Trophoblast cell (in vitro differentiated cells and primary cell): Measurements from ENCODE around the gene TBC1D9B.

Experiments
- DNase-seq, 2 donors: peaks; one replicate each; pipeline ENCODE4 v3.0.0-alpha.2; 2016
- H2AFZ ChIP-seq: 2 replicates; pipeline ENCODE4 v1.6.1; 2013; ENCODE audit warnings: low read length, moderate library complexity, mild to moderate bottlenecking; ENCODE audit not compliant: insufficient read depth, poor library complexity
- H2AK5ac ChIP-seq: 2 replicates; pipeline ENCODE4 v1.6.1; 2013; ENCODE audit warnings: mild to moderate bottlenecking, low read length
- H2BK120ac ChIP-seq: 2 replicates; pipeline ENCODE4 v1.6.1; 2013; ENCODE audit warnings: low read length, mild to moderate bottlenecking, moderate library complexity; ENCODE audit not compliant: insufficient read depth, poor library complexity
- H2BK12ac ChIP-seq: 2 replicates; pipeline ENCODE4 v1.6.1; 2013; ENCODE audit warnings: mild to moderate bottlenecking, low read length, moderate library complexity
- H2BK5ac ChIP-seq: 2 replicates; pipeline ENCODE4 v1.6.1; 2013; ENCODE audit warnings: low read length, low read depth, moderate library complexity, mild to moderate bottlenecking; ENCODE audit not compliant: poor library complexity
- H3K14ac ChIP-seq: 2 replicates; pipeline ENCODE4 v1.6.1; 2013; ENCODE audit warnings: mild to moderate bottlenecking, low read length
- H3K18ac ChIP-seq: 2 replicates; pipeline ENCODE4 v1.6.1; 2013; ENCODE audit warnings: mild to moderate bottlenecking, low read length
- H3K23ac ChIP-seq: 2 replicates; pipeline ENCODE4 v1.6.1; 2013; ENCODE audit warnings: low read length
- H3K27ac ChIP-seq: 2 replicates; pipeline ENCODE4 v1.5.1; 2013; ENCODE audit warnings: low read depth, mild to moderate bottlenecking, inconsistent platforms, low read length, moderate library complexity
- H3K27me3 ChIP-seq: 2 replicates; pipeline ENCODE4 v1.6.1; 2013; ENCODE audit warnings: inconsistent platforms, mild to moderate bottlenecking, low read length, moderate library complexity; ENCODE audit not compliant: insufficient read depth
- H3K36me3 ChIP-seq, 2 experiments: 1 replicate in 1 of 2; 2 replicates in 1 of 2; pipeline ENCODE4 v1.6.1; 2013; ENCODE audit warnings: low read length in 2 of 2, mild to moderate bottlenecking in 2 of 2, moderate library complexity in 1 of 2; ENCODE audit not compliant: insufficient read depth in 2 of 2, control insufficient read depth in 1 of 2
- H3K4ac ChIP-seq: 2 replicates; pipeline ENCODE4 v1.6.1; 2013; ENCODE audit warnings: low read depth, mild to moderate bottlenecking, low read length, moderate library complexity
- H3K4me1 ChIP-seq, 2 experiments: 1 replicate in 1 of 2; 2 replicates in 1 of 2; pipeline ENCODE4 v1.6.1; 2013; ENCODE audit warnings: low read length in 2 of 2, mild to moderate bottlenecking in 2 of 2, moderate library complexity in 1 of 2; ENCODE audit not compliant: insufficient read depth in 2 of 2, control insufficient read depth in 1 of 2
- H3K4me2 ChIP-seq: 2 replicates; pipeline ENCODE4 v1.6.1; 2013; ENCODE audit warnings: inconsistent platforms, mild to moderate bottlenecking, low read length, moderate library complexity
- H3K4me3 ChIP-seq: 2 replicates; pipeline ENCODE4 v1.5.1; 2013; ENCODE audit warnings: mild to moderate bottlenecking, low read depth, low read length, inconsistent platforms
- H3K79me1 ChIP-seq: one replicate; pipeline ENCODE4 v1.6.1; 2013; ENCODE audit warnings: low read length
- H3K79me2 ChIP-seq: 2 replicates; pipeline ENCODE4 v1.6.1; 2013; ENCODE audit warnings: low read length, mild to moderate bottlenecking; ENCODE audit not compliant: control insufficient read depth, insufficient read depth, poor library complexity
- H3K9ac ChIP-seq: 2 replicates; pipeline ENCODE4 v1.6.1; 2013; ENCODE audit warnings: mild to moderate bottlenecking, low read length
- H3K9me3 ChIP-seq: 2 replicates; pipeline ENCODE4 v1.6.1; 2013; ENCODE audit warnings: low read depth, mild to moderate bottlenecking, control low read depth, inconsistent platforms, low read length; ENCODE audit not compliant: insufficient read depth
- H4K12ac ChIP-seq: 2 replicates; pipeline ENCODE4 v1.6.1; 2013; ENCODE audit warnings: low read depth, mild to moderate bottlenecking, low read length, moderate library complexity
- H4K8ac ChIP-seq: 2 replicates; pipeline ENCODE4 v1.6.1; 2013; ENCODE audit warnings: low read depth, mild to moderate bottlenecking, low read length, moderate library complexity
- H4K91ac ChIP-seq: one replicate; pipeline ENCODE4 v1.6.1; 2013; ENCODE audit warnings: low read depth, mild to moderate bottlenecking, low read length, moderate library complexity
- WGBS: extraction: QIAGEN DNeasy Blood & Tissue Kit; methylation state at CpG from one replicate; pipeline ENCODE4 v1.1.7; 2013; ENCODE audit warnings: missing lambda C conversion rate; ENCODE audit not compliant: insufficient read length, insufficient coverage; ENCODE audit errors: extremely low coverage; 5-methylcytosine and 5-hydroxymethylcytosine counted together

The TBC1D9B gene

DNA sequence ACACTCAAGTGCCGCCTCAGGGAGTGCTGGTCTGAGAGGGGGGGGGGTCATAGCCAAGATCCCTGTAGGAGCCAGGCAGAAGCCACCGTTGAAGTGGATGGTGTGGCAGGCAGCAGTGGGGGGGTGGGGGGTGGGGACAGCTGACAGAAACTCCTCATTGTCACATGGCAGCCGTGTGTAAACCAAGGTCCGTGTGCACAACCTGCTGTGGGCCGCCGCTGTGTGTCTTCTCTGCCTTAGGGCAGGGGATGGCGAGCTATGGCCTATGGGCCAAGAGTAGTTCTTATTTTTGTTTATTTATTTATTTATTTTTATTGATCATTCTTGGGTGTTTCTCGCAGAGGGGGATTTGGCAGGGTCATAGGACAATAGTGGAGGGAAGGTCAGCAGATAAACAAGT lies 73.6 kb downstream of the TBC1D9B start:
- H2BK5ac ChIP-seq, result no peak overlapping the region

DNA sequence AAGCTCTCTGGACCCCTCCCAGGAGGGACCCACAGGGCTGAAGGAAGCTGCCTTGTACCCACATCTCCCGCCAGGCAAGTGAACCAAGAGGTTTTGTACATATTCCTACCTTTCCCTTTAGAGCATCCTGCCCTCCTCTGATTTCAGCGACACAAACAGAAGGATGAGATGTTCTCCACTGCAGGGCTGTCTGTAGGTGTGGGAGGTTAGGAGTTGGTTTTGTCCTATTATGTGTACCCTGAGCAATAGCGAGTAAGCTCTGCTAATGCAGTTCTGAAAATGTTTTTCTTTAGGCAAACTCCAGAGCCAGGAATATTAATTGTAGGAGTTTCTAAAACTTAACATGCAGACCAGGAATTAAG lies 74.0 kb downstream of the TBC1D9B start:
- no peak overlapping the region for H3K27ac ChIP-seq
- WGBS, result no CpG with 5 or more reads among the region's 3 CpGs

More for the DNA sequence above, 73.6 kb downstream of the TBC1D9B start:
- Histone ChIP-seq H3K4me3 (no peak overlapping the region), H2AK5ac (no peak overlapping the region), H3K79me1 (no peaks in the 10 kb centered on the region), H3K79me2 (no peaks in the 10 kb centered on the region), H3K27ac (no peak overlapping the region), H2BK120ac (no peak overlapping the region), H3K4me1 (no peaks in the 10 kb centered on the region), H3K18ac (no peak overlapping the region), H3K27me3 (no peaks in the 10 kb centered on the region), H4K8ac (no peak overlapping the region), H3K14ac (no peak overlapping the region), H3K4me2 (no peak overlapping the region), H3K23ac (no peak overlapping the region), H3K9ac (no peak overlapping the region), H3K9me3 (peaks cover 6% of the 10 kb centered on the region), H2BK12ac (no peak overlapping the region), H4K91ac (no peak overlapping the region), H3K4ac (no peak overlapping the region), H4K12ac (no peak overlapping the region), H3K36me3 (peaks cover 66 to 71% of the 10 kb centered on the region in 2 experiments), H2AFZ (no peak overlapping the region)
- DNase-seq, result peak in 1 of 2 donors; percentile 2
- no CpG with 5 or more reads among the region's 8 CpGs for WGBS

DNA sequence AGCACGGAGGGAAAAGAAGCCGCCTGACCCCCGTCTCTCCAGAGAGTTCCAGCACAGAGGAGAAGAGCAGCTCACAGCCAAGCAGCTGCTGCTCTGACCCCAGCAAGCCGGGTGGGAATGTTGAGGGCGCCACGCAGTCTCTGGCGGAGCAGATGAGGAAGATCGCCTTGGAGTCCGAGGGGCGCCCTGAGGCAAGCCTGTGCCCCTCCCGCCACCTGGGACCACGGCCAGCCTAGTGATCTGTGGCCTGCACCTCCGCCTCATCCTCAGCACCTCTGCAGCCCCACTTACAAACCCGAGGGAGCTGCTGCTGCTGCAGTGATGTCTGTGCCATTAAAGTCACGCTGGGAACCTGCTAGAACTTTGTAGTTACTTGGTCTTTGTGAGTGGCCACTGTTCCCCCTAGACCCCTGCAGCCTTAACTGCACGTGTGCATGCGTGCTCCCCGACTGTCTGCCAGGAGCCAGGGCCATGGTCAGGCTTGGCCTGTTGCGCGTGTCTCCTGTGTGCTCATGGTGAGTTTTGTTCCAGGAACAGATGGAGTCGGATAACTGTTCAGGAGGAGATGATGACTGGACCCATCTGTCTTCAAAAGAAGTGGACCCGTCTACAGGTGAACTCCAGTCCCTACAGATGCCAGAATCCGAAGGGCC lies 74.5 kb downstream of the TBC1D9B start:
- Histone ChIP-seq H3K4ac (no peak overlapping the region), H2AK5ac (no peak overlapping the region), H3K9ac (no peak overlapping the region), H3K79me1 (no peaks in the 10 kb centered on the region), H2BK12ac (no peak overlapping the region), H3K27me3 (no peaks in the 10 kb centered on the region), H3K79me2 (no peaks in the 10 kb centered on the region), H3K36me3 (peaks cover 64 to 70% of the 10 kb centered on the region in 2 experiments), H3K4me2 (no peak overlapping the region), H3K4me3 (no peak overlapping the region), H3K23ac (no peak overlapping the region), H2BK5ac (no peak overlapping the region), H4K91ac (no peak overlapping the region), H3K9me3 (peaks cover 6% of the 10 kb centered on the region), H2BK120ac (no peak overlapping the region), H2AFZ (no peak overlapping the region), H3K14ac (no peak overlapping the region), H3K27ac (no peak overlapping the region), H4K12ac (no peak overlapping the region), H4K8ac (no peak overlapping the region), H3K4me1 (no peaks in the 10 kb centered on the region), H3K18ac (no peak overlapping the region)
- no CpG with 5 or more reads among the region's 23 CpGs for WGBS
- no peak for DNase-seq

More for the DNA sequence above, 74.0 kb downstream of the TBC1D9B start:
- H4K91ac ChIP-seq, result no peak overlapping the region
- H2BK5ac ChIP-seq, result no peak overlapping the region
- H3K18ac ChIP-seq, result no peak overlapping the region
- H2BK120ac ChIP-seq, result no peak overlapping the region
- no peak overlapping the region for H2AK5ac ChIP-seq
- H4K8ac ChIP-seq, result no peak overlapping the region
- no peaks in the 10 kb centered on the region for H3K79me1 ChIP-seq
- DNase-seq, result no peak
- peaks cover 69 to 74% of the 10 kb centered on the region in 2 experiments for H3K36me3 ChIP-seq
- H3K27me3 ChIP-seq, result no peaks in the 10 kb centered on the region
- H3K79me2 ChIP-seq, result no peaks in the 10 kb centered on the region
- peaks cover 6% of the 10 kb centered on the region for H3K9me3 ChIP-seq
- H3K4ac ChIP-seq, result no peak overlapping the region
- no peak overlapping the region for H3K14ac ChIP-seq
- H2AFZ ChIP-seq, result no peak overlapping the region
- no peak overlapping the region for H3K23ac ChIP-seq
- H2BK12ac ChIP-seq, result no peak overlapping the region
- H4K12ac ChIP-seq, result no peak overlapping the region
- no peak overlapping the region for H3K9ac ChIP-seq
- no peak overlapping the region for H3K4me2 ChIP-seq
- no peaks in the 10 kb centered on the region for H3K4me1 ChIP-seq
- no peak overlapping the region for H3K4me3 ChIP-seq

DNA sequence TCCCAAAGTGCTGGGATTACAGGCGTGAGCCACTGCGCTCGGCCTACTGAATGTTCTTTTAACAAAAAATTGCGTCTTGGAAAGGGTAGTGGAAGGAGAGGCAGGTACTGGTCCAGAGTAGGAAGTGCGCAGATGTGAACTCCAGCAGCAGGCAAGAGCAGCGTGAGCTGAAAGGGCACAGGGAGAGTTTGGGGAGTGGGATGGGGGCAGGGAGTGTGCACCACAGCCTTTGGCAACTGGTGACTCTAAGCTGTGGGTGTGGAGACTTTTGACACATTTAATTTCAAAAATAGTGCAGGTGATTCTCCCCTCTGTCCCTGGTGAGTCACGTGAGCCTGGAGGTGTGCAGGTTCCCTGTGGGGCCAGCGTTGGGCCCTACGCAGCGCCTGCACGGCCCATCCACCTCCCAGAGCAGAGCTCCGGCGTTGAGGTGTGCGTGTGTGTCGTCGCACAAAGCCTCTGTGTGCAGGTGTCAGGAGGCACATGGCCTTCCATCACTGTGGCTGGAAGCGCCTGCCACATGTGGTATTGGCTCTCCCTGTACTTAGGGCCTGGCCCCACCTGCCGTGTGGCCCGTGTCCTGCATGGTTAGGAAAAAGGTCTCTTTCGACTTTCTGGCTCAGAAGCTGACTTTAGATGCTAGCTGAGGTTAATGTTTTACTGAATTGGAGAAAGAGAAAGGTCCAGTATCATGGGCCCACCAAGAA lies 75.5 kb downstream of the TBC1D9B start:
- Histone ChIP-seq H3K27ac (no peak overlapping the region), H2BK12ac (no peak overlapping the region), H2BK120ac (no peak overlapping the region), H3K18ac (no peak overlapping the region), H3K4me1 (no peaks in the 10 kb centered on the region), H3K9me3 (peaks cover 8% of the 10 kb centered on the region), H3K9ac (no peak overlapping the region), H4K12ac (no peak overlapping the region), H3K4ac (no peak overlapping the region), H3K23ac (no peak overlapping the region), H4K8ac (no peak overlapping the region), H3K27me3 (no peaks in the 10 kb centered on the region), H3K79me2 (no peaks in the 10 kb centered on the region), H2AK5ac (no peak overlapping the region), H3K79me1 (no peaks in the 10 kb centered on the region), H3K36me3 (peaks cover 59 to 67% of the 10 kb centered on the region in 2 experiments), H2AFZ (no peak overlapping the region), H3K14ac (no peak overlapping the region), H4K91ac (no peak overlapping the region), H3K4me3 (no peak overlapping the region), H2BK5ac (no peak overlapping the region), H3K4me2 (no peak overlapping the region)
- no CpG with 5 or more reads among the region's 20 CpGs for WGBS
- DNase-seq, result peak in 1 of 2 donors; percentile 31
